Small intestine (tissue), 7 donors: ENCODE data around the gene EPAS1. TPM values are rescaled to one million over a fixed set of nuclear protein-coding genes. Genes with fewer than 3 reads are reported as not detected.

Source experiments
- DNase-seq, 2 donors: peaks; one replicate each; pipeline versions ENCODE4 v3.0.0 to v3.0.0-alpha.2; 2013
- FAIRE-seq: peaks from 2 replicates; lab custom pipeline; 2012; peaks lifted over from hg19 to GRCh38; lab: Jason Lieb, UNC
- H3K27ac ChIP-seq, 3 donors: one replicate each; pipeline ENCODE4 v1.5.1; 2013; ENCODE audit warnings: low read length in 2 of 3, mild to moderate bottlenecking in 2 of 3, control low read depth in 1 of 3, inconsistent platforms in 1 of 3, low read depth in 1 of 3, moderate library complexity in 1 of 3
- H3K27me3 ChIP-seq, 3 donors: one replicate each; pipeline ENCODE4 v1.6.1; 2013; ENCODE audit warnings: low read length in 3 of 3, inconsistent platforms in 1 of 3; ENCODE audit not compliant: control insufficient read depth in 3 of 3, insufficient read depth in 3 of 3
- H3K36me3 ChIP-seq, 3 donors: one replicate each; pipeline ENCODE4 v1.6.1; 2013; ENCODE audit warnings: low read length in 3 of 3, inconsistent platforms in 1 of 3, low read depth in 1 of 3, mild to moderate bottlenecking in 1 of 3, moderate library complexity in 1 of 3; ENCODE audit not compliant: control insufficient read depth in 3 of 3, insufficient read depth in 2 of 3
- H3K4me1 ChIP-seq, 3 donors: one replicate each; pipeline ENCODE4 v1.6.1; 2013; ENCODE audit warnings: low read length in 2 of 3, inconsistent platforms in 1 of 3, low read depth in 1 of 3, mild to moderate bottlenecking in 1 of 3, moderate library complexity in 1 of 3; ENCODE audit not compliant: control insufficient read depth in 3 of 3, insufficient read depth in 2 of 3
- H3K4me3 ChIP-seq, 3 donors: one replicate each; pipeline ENCODE4 v1.5.1; 2013; ENCODE audit warnings: low read length in 3 of 3, control low read depth in 1 of 3, inconsistent platforms in 1 of 3, low read depth in 1 of 3, mild to moderate bottlenecking in 1 of 3, moderate library complexity in 1 of 3
- H3K9me3 ChIP-seq, 2 donors: one replicate each; pipeline ENCODE4 v1.6.1; 2013; ENCODE audit warnings: low read depth in 1 of 2, low read length in 1 of 2; ENCODE audit not compliant: control insufficient read depth in 2 of 2, insufficient read depth in 1 of 2
- WGBS, 3 donors: extraction: QIAGEN DNeasy Blood & Tissue Kit; methylation state at CpG; one replicate each; pipeline ENCODE4 v1.1.7; 2013; 5-methylcytosine and 5-hydroxymethylcytosine counted together
- polyA plus RNA-seq, 4 donors: library from polyadenylated mRNA; stranded (reverse) in 3 of 4; unstranded in 1 of 4; fragments of 200-250 nt in 3 of 4; fragments of 120-200 nt in 1 of 4; gene quantifications; one replicate each; pipeline versions ENCODE4 v1.2.1 to v1.2.3, GENCODE V29; 2013
- donor health status: healthy with polysubstance abuse.
- donor health status: control.
- donor health status: control.
- donor health status: Bipolar disorder and iron deficiency.
- donor health status: healthy.

EPAS1 gene
- polyA plus RNA-seq, 4 donors: 22.7 to 106 (median 64.1) TPM

DNA sequence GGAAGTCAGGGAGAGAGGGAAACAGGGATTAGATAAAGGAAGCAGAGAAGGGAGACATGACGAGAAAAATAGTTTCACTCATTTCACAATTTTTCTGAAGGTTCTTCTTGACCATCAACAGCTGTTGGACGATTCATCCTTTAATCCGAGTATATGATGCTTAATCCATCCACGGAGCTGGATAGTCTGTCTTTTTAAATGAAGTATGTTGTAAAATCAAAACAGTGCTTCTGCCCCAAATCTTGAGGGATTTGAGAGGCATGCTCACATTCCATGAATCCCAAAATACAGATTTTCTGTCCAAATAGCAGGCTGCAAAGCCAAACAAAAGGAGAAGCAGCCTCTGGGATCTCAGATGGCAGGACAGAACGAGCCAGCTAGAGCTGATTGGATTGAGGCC is 47.5 kb downstream of the EPAS1 start:
- 70 to 92% (median 81%) methylated on average over 5 of the region's 5 CpGs for WGBS, 3 donors
- FAIRE-seq: no peak
- H3K4me1 ChIP-seq: peaks cover 0 to 5% (median 3%) of the 10 kb centered on the region in 3 donors
- no peak overlapping the region for H3K4me3 ChIP-seq
- no peaks in the 10 kb centered on the region for H3K27me3 ChIP-seq
- no peaks in the 10 kb centered on the region for H3K9me3 ChIP-seq
- no peak for DNase-seq
- H3K36me3 ChIP-seq: peaks cover 5 to 10% (median 9%) of the 10 kb centered on the region in 3 donors
- H3K27ac ChIP-seq: no peak overlapping the region

DNA sequence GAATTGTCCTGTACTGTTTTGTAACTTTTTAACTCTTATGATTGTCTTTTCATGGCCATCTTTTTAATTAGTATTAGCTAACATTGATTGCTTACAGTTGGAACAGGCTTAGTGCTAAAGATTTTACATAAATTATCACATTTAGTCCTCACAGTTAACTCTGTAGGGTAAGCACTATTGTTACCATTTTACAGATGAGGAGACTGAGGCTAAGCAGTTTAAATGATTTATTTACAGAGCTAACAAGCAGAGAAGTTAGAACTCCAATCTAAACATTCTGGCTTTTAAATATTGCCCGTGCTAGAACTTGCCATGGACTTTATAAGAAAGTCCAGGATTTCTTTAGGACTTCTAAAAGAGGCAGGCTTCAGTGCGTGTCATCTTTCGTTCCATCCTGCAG is 48.6 kb downstream of the EPAS1 start:
- peaks cover 0 to 3% (median 3%) of the 10 kb centered on the region in 3 donors for H3K4me1 ChIP-seq
- no peak overlapping the region for H3K27ac ChIP-seq
- no peaks in the 10 kb centered on the region for H3K27me3 ChIP-seq
- H3K9me3 ChIP-seq: no peaks in the 10 kb centered on the region
- no peak overlapping the region for H3K4me3 ChIP-seq
- WGBS, 3 donors: 71 to 93% (median 72%) methylated on average over 3 of the region's 3 CpGs
- FAIRE-seq (no peak), DNase-seq (no peak)
- peaks cover 5 to 10% (median 9%) of the 10 kb centered on the region in 3 donors for H3K36me3 ChIP-seq

DNA sequence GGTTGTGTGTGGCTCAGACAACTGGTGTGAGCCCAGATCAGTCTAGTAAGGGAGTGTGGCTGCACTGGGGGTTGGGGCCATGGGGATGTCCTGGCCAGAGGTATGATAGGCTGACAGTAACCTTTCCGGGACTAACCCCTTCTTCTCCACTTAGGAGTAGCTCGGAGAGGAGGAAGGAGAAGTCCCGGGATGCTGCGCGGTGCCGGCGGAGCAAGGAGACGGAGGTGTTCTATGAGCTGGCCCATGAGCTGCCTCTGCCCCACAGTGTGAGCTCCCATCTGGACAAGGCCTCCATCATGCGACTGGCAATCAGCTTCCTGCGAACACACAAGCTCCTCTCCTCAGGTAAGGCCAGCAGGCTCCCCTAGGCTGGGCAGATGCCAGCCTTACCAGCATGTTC is 49.5 kb downstream of the EPAS1 start:
- 91 to 97% (median 95%) methylated on average over 10 of the region's 10 CpGs for WGBS, 3 donors

DNA sequence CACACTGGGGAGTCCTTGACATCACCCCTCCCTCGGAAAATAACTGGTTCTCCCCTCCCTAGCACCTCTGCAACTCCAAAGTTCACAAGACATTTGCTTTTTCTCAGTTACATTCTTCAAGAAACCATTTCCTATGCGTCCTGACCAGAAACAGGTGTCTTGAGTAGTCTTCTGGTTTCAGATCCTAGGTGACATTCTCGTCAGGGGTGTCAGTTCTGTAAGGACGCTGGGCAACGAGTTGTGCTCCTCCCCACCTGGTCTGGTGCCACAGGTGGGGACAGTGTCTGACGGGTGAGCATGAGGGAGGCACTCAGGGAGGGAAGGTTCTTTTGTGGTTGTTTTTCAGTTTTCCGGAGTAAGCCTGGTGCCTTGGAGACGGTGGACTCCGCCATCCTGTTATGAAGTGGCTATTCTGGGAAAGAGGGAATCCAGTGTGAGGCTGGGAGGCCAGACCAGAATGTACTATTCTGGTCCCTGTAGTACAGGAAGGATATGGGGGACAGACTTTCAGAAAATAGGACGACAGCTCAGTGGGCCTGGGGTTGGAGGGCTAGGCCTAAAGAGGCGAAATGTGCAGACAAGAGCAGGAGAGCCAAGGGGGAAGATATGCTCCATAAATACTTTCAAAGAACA is 50.6 kb downstream of the EPAS1 start:
- no peak overlapping the region for H3K4me3 ChIP-seq
- DNase-seq (no peak), FAIRE-seq (no peak)
- 67 to 84% (median 79%) methylated on average over 11 of the region's 11 CpGs for WGBS, 3 donors
- no peaks in the 10 kb centered on the region for H3K9me3 ChIP-seq
- peaks cover 5 to 20% (median 10%) of the 10 kb centered on the region in 3 donors for H3K36me3 ChIP-seq
- peaks cover 0 to 3% (median 2%) of the 10 kb centered on the region in 3 donors for H3K4me1 ChIP-seq
- H3K27me3 ChIP-seq: no peaks in the 10 kb centered on the region
- peak overlapping the region in 1 of 3 donors; percentile 52 for H3K27ac ChIP-seq

More for the DNA sequence above, 49.5 kb downstream of the EPAS1 start:
- DNase-seq (no peak), FAIRE-seq (no peak)
- Histone ChIP-seq H3K9me3 (no peaks in the 10 kb centered on the region), H3K27me3 (no peaks in the 10 kb centered on the region), H3K4me1 (peaks cover 0 to 3% (median 3%) of the 10 kb centered on the region in 3 donors), H3K27ac (peak overlapping the region in 1 of 3 donors; percentile 11), H3K36me3 (peaks cover 5 to 11% (median 10%) of the 10 kb centered on the region in 3 donors), H3K4me3 (no peak overlapping the region)

DNA sequence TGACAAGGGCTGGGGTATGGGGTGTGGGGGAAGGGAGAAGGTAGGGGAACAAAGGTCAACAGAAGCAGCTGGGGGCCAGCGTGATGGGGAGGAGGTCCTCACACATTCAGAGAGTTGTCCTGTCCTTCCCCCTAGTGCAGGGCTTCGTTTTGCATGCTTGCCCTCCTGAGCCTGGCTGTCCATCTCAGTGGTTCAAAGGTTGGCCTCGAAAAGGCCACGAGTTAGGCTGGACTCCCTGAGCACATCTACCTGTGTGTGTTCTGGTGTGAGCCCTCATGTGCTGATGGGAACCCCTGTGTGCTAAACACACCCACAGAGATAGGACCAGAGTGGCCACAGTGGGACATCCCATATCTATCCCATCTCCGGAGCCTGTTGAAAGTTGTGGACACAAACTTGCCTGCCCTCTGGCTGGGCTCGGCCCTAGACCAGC is 51.9 kb downstream of the EPAS1 start:
- Histone ChIP-seq H3K4me3 (no peak overlapping the region), H3K27ac (no peak overlapping the region), H3K27me3 (no peaks in the 10 kb centered on the region), H3K9me3 (no peaks in the 10 kb centered on the region), H3K4me1 (peaks cover 0 to 3% (median 2%) of the 10 kb centered on the region in 3 donors), H3K36me3 (peaks cover 5 to 25% (median 10%) of the 10 kb centered on the region in 3 donors)
- FAIRE-seq: no peak
- 68 to 78% (median 78%) methylated on average over 6 of the region's 6 CpGs for WGBS, 3 donors
- no peak for DNase-seq

DNA sequence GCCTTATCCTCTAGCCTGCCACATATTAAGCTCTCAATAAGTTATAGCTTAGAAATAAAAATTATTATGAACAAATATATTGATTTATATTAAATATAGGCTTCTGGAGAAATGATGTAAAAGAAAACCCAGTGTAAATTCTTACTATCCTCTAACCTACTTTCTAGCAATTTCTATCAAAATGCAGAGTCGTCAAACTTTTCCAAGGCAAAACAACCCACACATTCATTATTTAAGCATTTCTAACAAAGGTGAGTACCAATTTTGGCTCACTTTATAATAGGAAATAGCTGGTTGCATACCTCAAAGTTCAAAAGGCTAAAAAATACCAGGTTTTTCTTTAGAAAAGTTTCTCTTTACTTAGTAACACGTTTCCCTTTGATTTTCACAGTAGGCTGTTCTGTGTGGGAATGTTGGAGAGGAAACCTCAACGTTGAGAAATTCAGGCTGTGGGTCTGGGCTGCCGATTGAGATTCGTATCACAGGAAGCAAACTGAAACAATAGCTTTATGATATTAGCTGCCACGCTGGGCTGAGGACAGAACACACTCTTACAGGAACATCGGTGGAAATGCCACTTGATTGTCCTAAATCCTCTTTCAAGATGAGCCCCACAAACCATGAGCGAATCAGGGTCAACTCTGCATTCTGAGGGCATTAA is 53.0 kb downstream of the EPAS1 start:
- peaks cover 8 to 25% (median 10%) of the 10 kb centered on the region in 3 donors for H3K36me3 ChIP-seq

DNA sequence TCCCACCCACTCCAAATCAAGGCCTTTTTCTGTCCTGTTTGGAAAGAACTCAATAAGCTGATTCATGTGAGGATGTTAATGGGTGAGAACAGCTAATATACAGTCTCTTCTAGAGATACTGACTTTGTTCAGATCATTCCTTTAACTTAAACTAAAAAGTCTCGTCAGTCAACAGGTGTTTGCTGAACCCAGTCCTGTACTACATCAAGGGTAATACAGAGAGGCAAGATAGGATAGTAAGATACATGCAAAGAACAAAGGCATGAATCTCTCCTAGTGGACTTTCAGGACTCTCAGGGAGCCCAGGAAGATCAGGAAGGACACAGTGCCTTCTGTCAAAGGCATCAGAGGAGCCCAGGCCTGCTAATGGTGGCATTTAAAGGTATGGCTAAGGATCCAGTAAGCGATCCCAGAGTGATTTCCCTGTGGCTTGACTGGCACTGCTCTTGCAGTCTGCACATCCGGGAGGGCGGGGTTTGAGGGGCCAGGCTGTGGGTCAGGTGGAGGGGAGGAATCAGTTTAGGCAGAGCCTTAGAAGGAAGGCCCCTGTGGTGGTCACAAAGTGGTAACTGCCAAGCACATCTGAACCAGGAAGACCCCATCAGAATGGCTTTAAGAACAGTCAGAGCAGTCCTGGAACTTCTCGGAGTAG is 54.0 kb downstream of the EPAS1 start:
- Histone ChIP-seq H3K36me3 (peaks cover 8 to 32% (median 10%) of the 10 kb centered on the region in 3 donors), H3K9me3 (no peaks in the 10 kb centered on the region), H3K27ac (peak overlapping the region in 2 of 3 donors; percentile 26 to 63), H3K4me1 (peaks cover 0 to 2% (median 0%) of the 10 kb centered on the region in 3 donors), H3K4me3 (no peak overlapping the region), H3K27me3 (no peaks in the 10 kb centered on the region)
- no peak for DNase-seq
- FAIRE-seq: no peak
- whole genome bisulfite sequencing, 3 donors: 69 to 75% (median 72%) methylated on average over 5 of the region's 5 CpGs

More for the DNA sequence above, 53.0 kb downstream of the EPAS1 start:
- Histone ChIP-seq H3K9me3 (no peaks in the 10 kb centered on the region), H3K27ac (peak overlapping the region in 1 of 3 donors; percentile 57), H3K4me3 (no peak overlapping the region), H3K4me1 (peaks cover 0 to 3% (median 2%) of the 10 kb centered on the region in 3 donors), H3K27me3 (no peaks in the 10 kb centered on the region)
- FAIRE-seq: no peak
- no peak for DNase-seq
- 51 to 76% (median 70%) methylated on average over 8 of the region's 8 CpGs for WGBS, 3 donors

DNA sequence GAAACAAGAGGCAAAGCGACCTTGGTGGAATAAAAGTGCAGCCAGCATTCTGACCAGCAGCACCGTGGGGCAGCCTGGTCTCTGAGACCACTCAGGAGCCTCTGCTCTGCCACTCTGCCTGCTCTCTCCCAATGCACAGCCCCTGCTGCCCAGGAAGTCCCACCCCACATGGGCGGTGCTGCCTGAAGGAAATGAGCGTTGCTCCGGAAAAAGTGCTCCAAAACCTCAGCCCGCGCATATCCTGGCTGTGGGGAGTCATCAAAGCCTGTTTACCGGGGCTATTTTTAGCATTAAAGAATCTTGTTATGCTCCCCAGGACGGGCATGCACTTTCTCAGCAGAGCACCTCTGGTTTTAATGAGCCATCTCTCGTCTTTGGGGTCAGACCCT is 54.5 kb downstream of the EPAS1 start:
- H3K4me1 ChIP-seq: peaks cover 0 to 2% (median 0%) of the 10 kb centered on the region in 3 donors
- 55 to 76% (median 65%) methylated on average over 10 of the region's 10 CpGs for WGBS, 3 donors
- DNase-seq (peak in 1 of 2 donors; percentile 58), FAIRE-seq (no peak)
- H3K27ac ChIP-seq: peak overlapping the region; percentile 26 to 63 (median 42)
- H3K4me3 ChIP-seq: no peak overlapping the region
- peaks cover 8 to 37% (median 10%) of the 10 kb centered on the region in 3 donors for H3K36me3 ChIP-seq
- H3K27me3 ChIP-seq: no peaks in the 10 kb centered on the region
- H3K9me3 ChIP-seq: no peaks in the 10 kb centered on the region
